ELR (cell line): ENCODE data around the gene ARL2BP.
"Not testable (repeated sequence)": the region's sequence is repeated elsewhere in the genome, so short reads cannot be mapped to it uniquely, and the experiment has no call there.

Experiments
- DNase-seq: peaks from one replicate; pipeline ENCODE4 v3.0.0-alpha.2; 2015; ENCODE audit warnings: low read depth

ARL2BP gene

GRCh38 chr16:57244767-57245471 is at the start of gene ARL2BP:
Gene ARL2BP (plus strand): TSS chr16:57245259. CDS start chr16:57245368, 109 bp downstream.
- peak; percentile 98 for DNase-seq

- no peak for DNase-seq
Measured at GRCh38 chr16:57196286-57196685, 48.8 kb upstream of the ARL2BP start.

- no peak for DNase-seq
Measured at GRCh38 chr16:57196753-57197152, 48.3 kb upstream of the ARL2BP start.

- not testable (repeated sequence) for DNase-seq
Measured at GRCh38 chr16:57200321-57200720, 44.7 kb upstream of the ARL2BP start.

- DNase-seq: not testable (repeated sequence)
Measured at GRCh38 chr16:57200926-57201325, 44.1 kb upstream of the ARL2BP start.

GRCh38 chr16:57202095-57202886 is 42.8 kb upstream of the ARL2BP start:
- DNase-seq: no peak

GRCh38 chr16:57203451-57203850 is 41.6 kb upstream of the ARL2BP start:
- no peak for DNase-seq

GRCh38 chr16:57204675-57205074 is 40.4 kb upstream of the ARL2BP start:
- peak; percentile 7 for DNase-seq

- no peak for DNase-seq
Measured at GRCh38 chr16:57208926-57209325, 36.1 kb upstream of the ARL2BP start.

GRCh38 chr16:57209780-57210179 is 35.3 kb upstream of the ARL2BP start:
- no peak for DNase-seq

- DNase-seq: no peak
Measured at GRCh38 chr16:57213462-57213861, 31.6 kb upstream of the ARL2BP start.

- DNase-seq: peak; percentile 4
Measured at GRCh38 chr16:57216968-57217367, 28.1 kb upstream of the ARL2BP start.

GRCh38 chr16:57223057-57223456 is 22.0 kb upstream of the ARL2BP start:
- no peak for DNase-seq

- DNase-seq: no peak
Measured at GRCh38 chr16:57224651-57225335, 20.3 kb upstream of the ARL2BP start.

GRCh38 chr16:57225978-57226377 is 19.1 kb upstream of the ARL2BP start:
- DNase-seq: no peak

GRCh38 chr16:57226701-57227621 is 18.1 kb upstream of the ARL2BP start:
- DNase-seq: peak; percentile 33

GRCh38 chr16:57229079-57229478 is 16.0 kb upstream of the ARL2BP start:
- no peak for DNase-seq

GRCh38 chr16:57231821-57232350 is 13.2 kb upstream of the ARL2BP start:
- DNase-seq: no peak

- no peak for DNase-seq
Measured at GRCh38 chr16:57233944-57234706, 10.9 kb upstream of the ARL2BP start.

- no peak for DNase-seq
Measured at GRCh38 chr16:57234707-57235092, 10.4 kb upstream of the ARL2BP start.
